NCI-H2081 treated with DMSO at 0.1 percent for 48 hours (cell line): ENCODE data around the gene UQCRC1.

ENCODE experiments used
- DNase-seq: peaks from one replicate; lab custom pipeline; 2025; lab: John Stamatoyannopoulos, UW

Gene UQCRC1

GRCh38 chr3:48598323-48599076 is 10.9 kb downstream of the UQCRC1 start:
- no peak for DNase-seq

- no peak for DNase-seq
These were observed 12.0 kb downstream of the UQCRC1 start for GRCh38 chr3:48597408-48597800.

- no peak for DNase-seq
These were observed 12.6 kb downstream of the UQCRC1 start for GRCh38 chr3:48596676-48597407.

- DNase-seq, result no peak
These were observed 13.3 kb downstream of the UQCRC1 start for GRCh38 chr3:48596157-48596556.

- no peak for DNase-seq
These were observed 13.8 kb downstream of the UQCRC1 start for GRCh38 chr3:48595526-48596121.

GRCh38 chr3:48595075-48595525 is 14.3 kb downstream of the UQCRC1 start, which contains the start of gene COL7A1:
Gene COL7A1, minus strand, starts transcription at chr3:48595329. Its CDS starts 170 bp downstream, at chr3:48595159.
- DNase-seq, result no peak

GRCh38 chr3:48594417-48595049 is 14.9 kb downstream of the UQCRC1 start:
- no peak for DNase-seq

- DNase-seq, result no peak
These were observed 16.1 kb downstream of the UQCRC1 start for GRCh38 chr3:48593337-48593736.

GRCh38 chr3:48592519-48593087 is 16.8 kb downstream of the UQCRC1 start:
- no peak for DNase-seq

- DNase-seq, result no peak
These were observed 17.4 kb downstream of the UQCRC1 start for GRCh38 chr3:48591886-48592518.

- DNase-seq, result no peak
These were observed 18.0 kb downstream of the UQCRC1 start for GRCh38 chr3:48591436-48591835.

GRCh38 chr3:48588230-48588629 is 21.2 kb downstream of the UQCRC1 start:
- DNase-seq, result no peak

- no peak for DNase-seq
These were observed 21.8 kb downstream of the UQCRC1 start for GRCh38 chr3:48587686-48588085.

GRCh38 chr3:48585411-48585810 is 24.0 kb downstream of the UQCRC1 start:
- no peak for DNase-seq

GRCh38 chr3:48584836-48585235 is 24.6 kb downstream of the UQCRC1 start:
- DNase-seq, result no peak

- no peak for DNase-seq
These were observed 27.6 kb downstream of the UQCRC1 start for GRCh38 chr3:48581621-48582481.

GRCh38 chr3:48576647-48577046 is 32.8 kb downstream of the UQCRC1 start:
- no peak for DNase-seq

GRCh38 chr3:48575366-48575765 is 34.1 kb downstream of the UQCRC1 start:
- DNase-seq, result no peak

GRCh38 chr3:48573973-48574585 is 35.4 kb downstream of the UQCRC1 start:
- no peak for DNase-seq

- DNase-seq, result no peak
These were observed 36.9 kb downstream of the UQCRC1 start for GRCh38 chr3:48572517-48572916.
